OCI-LY3 (cell line): ENCODE data around the gene KRT15.

Experiments used
- H2AFZ ChIP-seq: fragments of 200-600, 300-600 bp; shearing (Covaris generic); 2 replicates; pipeline ENCODE4 v1.6.0; 2014; ENCODE audit warnings: antibody characterized with exemption, low read depth, low read length
- H3K27ac ChIP-seq: fragments of 200-600, 300-600 bp; sonication (generic); 2 replicates; pipeline ENCODE4 v1.5.1; 2014; ENCODE audit warnings: mild to moderate bottlenecking, low read length, moderate library complexity, mixed read lengths
- H3K27me3 ChIP-seq: fragments of 200-600, 300-600 bp; sonication (generic); 2 replicates; pipeline ENCODE4 v1.6.1; 2014; ENCODE audit warnings: low read depth, low read length, mixed read lengths
- H3K36me3 ChIP-seq: fragments of 200-600, 300-600 bp; sonication (generic); replicated peaks from 2 replicates; pipeline ENCODE3; 2014; ENCODE audit warnings: low read depth, low read length, mixed read lengths
- H3K4me1 ChIP-seq: fragments of 300-600, 200-600 bp; sonication (generic); 2 replicates; pipeline ENCODE4 v1.6.1; 2014; ENCODE audit warnings: low read length, mixed read lengths
- H3K4me2 ChIP-seq: fragments of 200-600, 300-600 bp; sonication (generic); 2 replicates; pipeline ENCODE4 v1.6.1; 2014; ENCODE audit warnings: low read length, mixed read lengths
- H3K4me3 ChIP-seq: fragments of 300-600, 200-600 bp; sonication (generic); 2 replicates; pipeline ENCODE4 v1.5.1; 2014; ENCODE audit warnings: antibody characterized with exemption, mild to moderate bottlenecking, low read length, moderate library complexity
- H3K79me2 ChIP-seq: fragments of 300-600, 200-600 bp; shearing (Covaris generic); 2 replicates; pipeline ENCODE4 v1.6.1; 2014; ENCODE audit warnings: mild to moderate bottlenecking, low read length, mixed read lengths
- H3K9ac ChIP-seq: fragments of 300-600, 200-600 bp; shearing (Covaris generic); 2 replicates; pipeline ENCODE4 v1.6.0; 2014; ENCODE audit warnings: mild to moderate bottlenecking, low read length, moderate library complexity
- H3K9me3 ChIP-seq: fragments of 200-600, 300-600 bp; shearing (Covaris generic); 2 replicates; pipeline ENCODE4 v1.6.1; 2014; ENCODE audit warnings: low read length, mixed read lengths; ENCODE audit not compliant: insufficient read depth
- H4K20me1 ChIP-seq: fragments of 200-600, 300-600 bp; sonication (generic); 2 replicates; pipeline ENCODE4 v1.6.1; 2016; ENCODE audit warnings: low read length, mixed read lengths; ENCODE audit not compliant: insufficient read depth
- EZH2phosphoT487 ChIP-seq: fragments of 200-600 bp; shearing (Covaris generic); IDR thresholded peaks from 2 replicates; pipeline ENCODE4 v1.6.1; 2018; ENCODE audit warnings: antibody characterized with exemption, mixed run types, low read depth
- TF ChIP-seq, protein P1 (sequence below): fragments of 200-600, 300-600 bp; sonication (generic); IDR thresholded peaks from 2 replicates; pipeline ENCODE4 v1.5.1; 2014; ENCODE audit warnings: antibody characterized with exemption, low read length, low read depth

The KRT15 gene

GRCh38 chr17:41483531-41483930, 35.2 kb downstream of the KRT15 start:
- H3K27me3 ChIP-seq = no peaks in the 10 kb centered on the region
- no peaks in the 10 kb centered on the region for H4K20me1 ChIP-seq
- H3K4me2 ChIP-seq = no peak overlapping the region
- no peak for TF ChIP-seq EZH2phosphoT487
- TF ChIP-seq, protein P1, sequence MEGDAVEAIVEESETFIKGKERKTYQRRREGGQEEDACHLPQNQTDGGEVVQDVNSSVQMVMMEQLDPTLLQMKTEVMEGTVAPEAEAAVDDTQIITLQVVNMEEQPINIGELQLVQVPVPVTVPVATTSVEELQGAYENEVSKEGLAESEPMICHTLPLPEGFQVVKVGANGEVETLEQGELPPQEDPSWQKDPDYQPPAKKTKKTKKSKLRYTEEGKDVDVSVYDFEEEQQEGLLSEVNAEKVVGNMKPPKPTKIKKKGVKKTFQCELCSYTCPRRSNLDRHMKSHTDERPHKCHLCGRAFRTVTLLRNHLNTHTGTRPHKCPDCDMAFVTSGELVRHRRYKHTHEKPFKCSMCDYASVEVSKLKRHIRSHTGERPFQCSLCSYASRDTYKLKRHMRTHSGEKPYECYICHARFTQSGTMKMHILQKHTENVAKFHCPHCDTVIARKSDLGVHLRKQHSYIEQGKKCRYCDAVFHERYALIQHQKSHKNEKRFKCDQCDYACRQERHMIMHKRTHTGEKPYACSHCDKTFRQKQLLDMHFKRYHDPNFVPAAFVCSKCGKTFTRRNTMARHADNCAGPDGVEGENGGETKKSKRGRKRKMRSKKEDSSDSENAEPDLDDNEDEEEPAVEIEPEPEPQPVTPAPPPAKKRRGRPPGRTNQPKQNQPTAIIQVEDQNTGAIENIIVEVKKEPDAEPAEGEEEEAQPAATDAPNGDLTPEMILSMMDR = no peak
- H3K27ac ChIP-seq = no peak overlapping the region
- H3K4me1 ChIP-seq = peaks cover 10% of the 10 kb centered on the region
- H3K36me3 ChIP-seq = no peaks in the 10 kb centered on the region
- H3K9me3 ChIP-seq = no peaks in the 10 kb centered on the region
- H3K4me3 ChIP-seq = no peak overlapping the region
- no peak overlapping the region for H3K9ac ChIP-seq
- H2AFZ ChIP-seq = no peak overlapping the region
- H3K79me2 ChIP-seq = no peaks in the 10 kb centered on the region

- H4K20me1 ChIP-seq = no peaks in the 10 kb centered on the region
- no peak within 1 kb of the TSS for H3K9ac ChIP-seq
- no peak within 1 kb of the TSS for H3K4me3 ChIP-seq
- no peak within 1 kb of the TSS for H3K27ac ChIP-seq
- peaks cover 10% of the 10 kb centered on the region for H3K4me1 ChIP-seq
- no peaks in the 10 kb centered on the region for H3K27me3 ChIP-seq
- H2AFZ ChIP-seq = no peak within 1 kb of the TSS
- H3K79me2 ChIP-seq = no peaks in the 10 kb centered on the region
- no peaks in the 10 kb centered on the region for H3K36me3 ChIP-seq
- no peak within 1 kb of the TSS for H3K4me2 ChIP-seq
- H3K9me3 ChIP-seq = no peaks in the 10 kb centered on the region
- no peak for TF ChIP-seq EZH2phosphoT487
- TF ChIP-seq, protein P1 = no peak
These were observed 37.7 kb downstream of the KRT15 start, which contains the start of gene KRT35 for GRCh38 chr17:41481036-41481435. Gene KRT35, minus strand, starts transcription at chr17:41481151. Its CDS starts 54 bp downstream, at chr17:41481097.

GRCh38 chr17:41480581-41480980, 38.1 kb downstream of the KRT15 start:
- peaks cover 10% of the 10 kb centered on the region for H3K4me1 ChIP-seq
- H3K36me3 ChIP-seq = no peaks in the 10 kb centered on the region
- H3K27ac ChIP-seq = no peak overlapping the region
- no peak overlapping the region for H3K4me2 ChIP-seq
- no peaks in the 10 kb centered on the region for H4K20me1 ChIP-seq
- no peak overlapping the region for H3K9ac ChIP-seq
- H3K27me3 ChIP-seq = no peaks in the 10 kb centered on the region
- H3K4me3 ChIP-seq = no peak overlapping the region
- TF ChIP-seq, protein P1 = no peak
- no peaks in the 10 kb centered on the region for H3K79me2 ChIP-seq
- H2AFZ ChIP-seq = no peak overlapping the region
- no peaks in the 10 kb centered on the region for H3K9me3 ChIP-seq

GRCh38 chr17:41480136-41480535, 38.6 kb downstream of the KRT15 start:
- H3K9ac ChIP-seq = no peak overlapping the region
- H4K20me1 ChIP-seq = no peaks in the 10 kb centered on the region
- no peaks in the 10 kb centered on the region for H3K9me3 ChIP-seq
- H3K4me3 ChIP-seq = no peak overlapping the region
- H3K27me3 ChIP-seq = no peaks in the 10 kb centered on the region
- no peaks in the 10 kb centered on the region for H3K36me3 ChIP-seq
- TF ChIP-seq, protein P1 = no peak
- TF ChIP-seq EZH2phosphoT487 = no peak
- no peak overlapping the region for H2AFZ ChIP-seq
- no peak overlapping the region for H3K27ac ChIP-seq
- H3K79me2 ChIP-seq = no peaks in the 10 kb centered on the region
- no peak overlapping the region for H3K4me2 ChIP-seq
- H3K4me1 ChIP-seq = peaks cover 10% of the 10 kb centered on the region
